Measurements from ENCODE around the gene TCEANC2.

DNA sequence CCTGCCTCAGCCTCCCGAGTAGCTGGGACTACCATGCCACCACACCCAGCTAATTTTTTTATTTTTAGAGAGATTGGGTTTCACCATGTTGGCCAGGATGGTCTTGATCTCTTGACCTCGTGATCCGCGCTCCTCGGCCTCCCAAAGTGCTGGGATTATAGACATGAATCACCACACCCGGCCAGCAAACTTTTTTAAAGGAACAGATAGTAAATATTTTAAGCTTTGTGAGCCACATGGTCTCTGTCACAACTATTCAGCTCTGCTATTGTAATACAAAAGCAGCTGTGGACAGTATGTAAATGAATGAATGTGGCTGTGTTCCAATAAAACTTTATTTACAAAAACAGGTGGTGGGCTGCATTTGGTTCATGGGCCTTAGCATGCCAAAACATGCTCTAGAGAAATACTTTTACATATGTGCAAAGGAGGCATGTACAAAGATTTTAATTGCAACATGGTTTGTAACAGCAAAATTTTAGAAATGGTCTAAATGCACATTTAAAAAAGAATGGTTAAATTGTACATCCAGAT lies 52.4 kb downstream of the TCEANC2 start:
- no peak for TF ChIP-seq POLR2A (IDR thresholded peaks at IDR 0.05)
- TF ChIP-seq, protein P1, sequence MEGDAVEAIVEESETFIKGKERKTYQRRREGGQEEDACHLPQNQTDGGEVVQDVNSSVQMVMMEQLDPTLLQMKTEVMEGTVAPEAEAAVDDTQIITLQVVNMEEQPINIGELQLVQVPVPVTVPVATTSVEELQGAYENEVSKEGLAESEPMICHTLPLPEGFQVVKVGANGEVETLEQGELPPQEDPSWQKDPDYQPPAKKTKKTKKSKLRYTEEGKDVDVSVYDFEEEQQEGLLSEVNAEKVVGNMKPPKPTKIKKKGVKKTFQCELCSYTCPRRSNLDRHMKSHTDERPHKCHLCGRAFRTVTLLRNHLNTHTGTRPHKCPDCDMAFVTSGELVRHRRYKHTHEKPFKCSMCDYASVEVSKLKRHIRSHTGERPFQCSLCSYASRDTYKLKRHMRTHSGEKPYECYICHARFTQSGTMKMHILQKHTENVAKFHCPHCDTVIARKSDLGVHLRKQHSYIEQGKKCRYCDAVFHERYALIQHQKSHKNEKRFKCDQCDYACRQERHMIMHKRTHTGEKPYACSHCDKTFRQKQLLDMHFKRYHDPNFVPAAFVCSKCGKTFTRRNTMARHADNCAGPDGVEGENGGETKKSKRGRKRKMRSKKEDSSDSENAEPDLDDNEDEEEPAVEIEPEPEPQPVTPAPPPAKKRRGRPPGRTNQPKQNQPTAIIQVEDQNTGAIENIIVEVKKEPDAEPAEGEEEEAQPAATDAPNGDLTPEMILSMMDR (IDR thresholded peaks at IDR 0.05), result no peak

Measured in testis (tissue), 2 donors.